K562 (cell line): ENCODE results near the gene MFAP5. TPM values are rescaled to one million over a fixed set of nuclear protein-coding genes. Genes with fewer than 3 reads are reported as not detected.

ENCODE experiments used
- ATAC-seq: fragments of 200-7000 bp; cut with Tn5 transposase; 3 replicates; pipeline ENCODE4 v1.9.1; 2020; ENCODE audit warnings: moderate library complexity
- BruUV-seq: library from RNA; stranded (reverse); fragments of 400-500 nt; replicated peaks from 2 replicates; lab custom pipeline; 2021; lab: Mats Ljungman, UMichigan
- CTCF ChIA-PET: fragments of 300-600 bp; formaldehyde crosslinking; extraction: SDS; loops from one replicate; lab custom pipeline; 2021; ENCODE audit warnings: low intra/inter-chr PET ratio; lab: Yijun Ruan, JAX
- POLR2A ChIA-PET: fragments of 300-600, 350-650 bp; sonication (Branson Sonifier 250); formaldehyde crosslinking; extraction: SDS; loops from one replicate; lab custom pipeline; 2021; ENCODE audit warnings: antibody characterized with exemption, inconsistent platforms; lab: Yijun Ruan, JAX
- DNase-seq, 4 experiments: peaks; one replicate each; pipeline versions ENCODE4 v3.0.0 to v3.0.0-alpha.2; 2011 to 2018; ENCODE audit warnings: low spot score in 3 of 4, mixed read lengths in 3 of 4; ENCODE audit errors: extremely low read depth in 1 of 4
- FAIRE-seq: peaks from 2 replicates; lab custom pipeline; 2011; peaks lifted over from hg19 to GRCh38; lab: Jason Lieb, UNC
- H2AFZ ChIP-seq: 2 replicates; pipeline ENCODE4 v1.6.0; 2011; ENCODE audit warnings: low read depth, low read length, control low read depth, inconsistent platforms
- H3K27ac ChIP-seq: fragments of 200-600 bp; 3 replicates; pipeline ENCODE4 v1.8.0; 2011; ENCODE audit warnings: low read depth, mild to moderate bottlenecking, control low read depth, inconsistent platforms, low read length, moderate library complexity, mixed read lengths; ENCODE audit errors: extremely low read depth
- H3K27me3 ChIP-seq, 2 experiments: fragments of 300-600 bp in 1 of 2; 2 replicates in 1 of 2; 3 replicates in 1 of 2; pipeline versions ENCODE4 v1.6.0 to v1.8.0; 2011; ENCODE audit warnings: inconsistent platforms in 2 of 2, low read length in 2 of 2, mild to moderate bottlenecking in 1 of 2, mixed read lengths in 1 of 2, moderate library complexity in 1 of 2; ENCODE audit not compliant: control insufficient read depth in 2 of 2, insufficient read depth in 2 of 2
- H3K36me3 ChIP-seq: fragments of 300-600 bp; 3 replicates; pipeline ENCODE4 v1.8.0; 2011; ENCODE audit warnings: mild to moderate bottlenecking, low read length, inconsistent platforms; ENCODE audit not compliant: control insufficient read depth, insufficient read depth
- H3K4me1 ChIP-seq, 2 experiments: fragments of 200-600 bp in 1 of 2; replicated peaks in 1 of 2; 2 replicates in 1 of 2; 3 replicates in 1 of 2; pipeline versions ENCODE4 v1.5.1 to v1.8.0; 2011; ENCODE audit warnings: inconsistent platforms in 2 of 2, low read length in 2 of 2, mild to moderate bottlenecking in 1 of 2, mixed read lengths in 1 of 2, moderate library complexity in 1 of 2; ENCODE audit not compliant: control insufficient read depth in 2 of 2, insufficient read depth in 2 of 2
- H3K4me2 ChIP-seq: 2 replicates; pipeline ENCODE4 v1.6.1; 2011; ENCODE audit warnings: low read length, control low read depth, inconsistent platforms, mixed read lengths; ENCODE audit not compliant: insufficient read depth
- H3K4me3 ChIP-seq: fragments of 200-600 bp; sonication (generic), shearing (Covaris generic); 2 replicates; pipeline ENCODE4 v1.5.1; 2016; ENCODE audit warnings: control low read depth, inconsistent platforms
- H3K79me2 ChIP-seq: fragments of 200-600 bp; 3 replicates; pipeline ENCODE4 v1.8.0; 2011; ENCODE audit warnings: low read length, inconsistent platforms; ENCODE audit not compliant: control insufficient read depth, insufficient read depth
- H3K9ac ChIP-seq, 2 experiments: 2 replicates each; pipeline versions ENCODE4 v1.6.0 to v1.6.1; 2011; ENCODE audit warnings: low read depth in 2 of 2, low read length in 2 of 2, control low read depth in 1 of 2, inconsistent platforms in 1 of 2, mild to moderate bottlenecking in 1 of 2, mixed read lengths in 1 of 2; ENCODE audit not compliant: insufficient read depth in 1 of 2
- H3K9me1 ChIP-seq: one replicate; pipeline ENCODE4 v1.6.0; 2011; ENCODE audit warnings: inconsistent platforms, mild to moderate bottlenecking, low read length, moderate library complexity; ENCODE audit not compliant: control insufficient read depth, insufficient read depth
- H3K9me3 ChIP-seq: replicated peaks from 2 replicates; pipeline ENCODE4 v1.5.1; 2011; ENCODE audit warnings: low read depth, low read length, inconsistent platforms; ENCODE audit not compliant: control insufficient read depth, insufficient read depth
- H4K20me1 ChIP-seq: replicated peaks from 2 replicates; pipeline ENCODE4 v1.6.1; 2011; ENCODE audit warnings: low read length, inconsistent platforms, mixed read lengths; ENCODE audit not compliant: control insufficient read depth, insufficient read depth
- CBFA2T3 ChIP-seq: fragments of 450-650 bp; IDR thresholded peaks from 2 replicates; pipeline ENCODE4 v1.6.1; 2017
- CREBBP ChIP-seq: IDR thresholded peaks from one replicate; pipeline ENCODE4 v1.6.1; 2012; ENCODE audit warnings: low read depth, mild to moderate bottlenecking, control low read depth, inconsistent platforms, low read length
- ESRRB ChIP-seq: fragments of 250-450 bp; sonication (Bioruptor Pico); IDR thresholded peaks from 2 replicates; pipeline ENCODE4 v1.5.0; 2020; ENCODE audit warnings: mild to moderate bottlenecking, moderate library complexity, borderline replicate concordance
- FOXP1 ChIP-seq: sonication (generic); formaldehyde crosslinking; IDR thresholded peaks from 2 replicates; pipeline ENCODE4 v1.8.0; 2022; ENCODE audit warnings: mild to moderate bottlenecking, missing genetic modification reagents
- KLF13 ChIP-seq: fragments of 450-650 bp; IDR thresholded peaks from 2 replicates; pipeline ENCODE4 v1.6.1; 2016; ENCODE audit warnings: missing genetic modification characterization, low read depth, mild to moderate bottlenecking, missing compliant biosample characterization, moderate library complexity, borderline replicate concordance
- NBN ChIP-seq: fragments of 450-650 bp; IDR thresholded peaks from 2 replicates; pipeline ENCODE4 v1.6.1; 2016; ENCODE audit warnings: low read depth, mild to moderate bottlenecking
- NFE2L1 ChIP-seq: fragments of 450-650 bp; IDR thresholded peaks from 2 replicates; pipeline ENCODE4 v1.6.1; 2016; ENCODE audit warnings: missing genetic modification characterization, low read depth, mild to moderate bottlenecking, missing compliant biosample characterization, moderate library complexity, borderline replicate concordance
- NONO ChIP-seq, 2 experiments: fragments of 200-400 bp in 1 of 2; fragments of 450-650 bp in 1 of 2; formaldehyde crosslinking in 1 of 2; IDR thresholded peaks; 2 replicates each; pipeline ENCODE4 v1.6.1; 2017; ENCODE audit warnings: low read depth in 2 of 2, mild to moderate bottlenecking in 2 of 2, moderate library complexity in 2 of 2, low read length in 1 of 2
- RFX1 ChIP-seq: fragments of 450-650 bp; IDR thresholded peaks from 2 replicates; pipeline ENCODE4 v1.6.1; 2016; ENCODE audit warnings: mild to moderate bottlenecking, moderate library complexity
- SIRT6 ChIP-seq: IDR thresholded peaks from one replicate; pipeline ENCODE4 v1.6.1; 2012; ENCODE audit warnings: low read depth, mild to moderate bottlenecking, control low read depth, inconsistent platforms, low read length, moderate library complexity
- STAG1 ChIP-seq: sonication (generic); formaldehyde crosslinking; IDR thresholded peaks from 2 replicates; pipeline ENCODE4 v1.5.0; 2020; ENCODE audit warnings: missing genetic modification reagents, borderline replicate concordance
- ZKSCAN3 ChIP-seq: fragments of 250-450 bp; sonication (Bioruptor Pico); IDR thresholded peaks from 2 replicates; pipeline ENCODE4 v1.4.0; 2020
- ZNF175 ChIP-seq: fragments of 200-800 bp; sonication (Bioruptor generic); IDR thresholded peaks from 2 replicates; pipeline ENCODE4 v1.6.1; 2016; ENCODE audit warnings: low read depth, mild to moderate bottlenecking, missing genetic modification characterization, missing compliant biosample characterization
- WGBS: fragments of 100-300 bp; shearing (Covaris generic); methylation state at CpG from one replicate; pipeline ENCODE4 v1.1.6; 2016; ENCODE audit warnings: low coverage, mixed read lengths; ENCODE audit not compliant: insufficient coverage; ENCODE audit errors: missing lambda C conversion rate; 5-methylcytosine and 5-hydroxymethylcytosine counted together
- in situ Hi-C: fragments of 300-500 bp; cut with MboI; formaldehyde crosslinking; loops from 4 replicates; pipeline ENCODE4 v1.15.0; 2018; ENCODE audit warnings: inconsistent platforms, mixed read lengths
- intact Hi-C: fragments of 100-400 bp; cut with micrococcal nuclease; formaldehyde crosslinking; loops from 2 replicates; pipeline ENCODE4 v1.14.2; 2022
- polyA plus RNA-seq, 8 experiments: library from polyadenylated mRNA; depleted of rRNA in 4 of 8; stranded (reverse) in 5 of 8; unstranded in 3 of 8; fragments of >200 nt; fragmentation: Nextera tagmentation in 2 of 8; fragmentation: Illumina TruSeq in 1 of 8; extraction: Ambion mirVana in 2 of 8; extraction: Trizol in 1 of 8; gene quantifications; 2 replicates each; pipeline versions ENCODE4 v1.2.1 to v1.2.3, GENCODE V29; 2011 to 2014; ENCODE audit warnings: inconsistent platforms in 1 of 8, missing spikeins in 1 of 8
- total RNA-seq, 7 experiments: library from RNA; depleted of rRNA in 6 of 7; stranded (reverse); fragments of >200 nt in 6 of 7; fragmentation: Illumina TruSeq in 2 of 7; extraction: Trizol in 2 of 7; gene quantifications; 2 replicates each; pipeline versions ENCODE4 v1.2.1 to v1.2.3, GENCODE V29; 2011 to 2021; ENCODE audit warnings: low replicate concordance in 1 of 7
- TF ChIP-seq, protein P1 (sequence below): sonication (generic); formaldehyde crosslinking; IDR thresholded peaks from 2 replicates; pipeline ENCODE4 v1.8.1; 2023; ENCODE audit warnings: mild to moderate bottlenecking, missing genetic modification reagents

MFAP5 gene
- total and polyA plus RNA-seq, 9 of the 15 experiments (the other 6 are each of a cell fraction or from before 2014, with no cell fraction given) = not detected

DNA sequence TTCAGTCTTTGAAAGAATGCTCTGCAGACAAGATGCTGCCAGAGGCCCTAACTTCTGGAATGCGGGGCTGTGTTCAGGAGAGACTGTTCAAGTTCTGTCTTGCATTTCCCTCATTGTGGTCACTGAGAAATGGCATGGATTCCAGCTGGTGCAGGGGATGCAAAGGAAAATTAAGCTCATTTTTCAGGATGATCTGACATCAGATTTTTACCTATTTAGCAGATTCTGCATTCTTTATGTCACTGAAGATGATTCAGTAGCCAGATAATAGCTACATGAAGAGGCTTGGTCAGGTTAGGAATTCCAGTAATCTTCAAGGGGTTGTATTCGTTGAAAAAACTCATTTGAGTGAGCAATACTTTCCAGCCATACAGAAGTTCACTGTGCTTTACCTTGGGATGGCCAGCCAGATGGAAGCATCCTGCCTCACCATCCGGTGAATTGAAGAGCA lies 16.1 kb upstream of the MFAP5 start:
- Histone ChIP-seq H4K20me1 (no peaks in the 10 kb centered on the region), H3K4me3 (no peak overlapping the region), H2AFZ (no peak overlapping the region), H3K27ac (no peak overlapping the region), H3K36me3 (no peaks in the 10 kb centered on the region), H3K9me1 (no peaks in the 10 kb centered on the region), H3K4me2 (no peak overlapping the region), H3K9me3 (no peaks in the 10 kb centered on the region), H3K79me2 (no peaks in the 10 kb centered on the region), H3K27me3 (no peaks in the 10 kb centered on the region; a peak in 2 of 5 replicates), H3K4me1 (no peaks in the 10 kb centered on the region; a peak in 2 of 5 replicates), H3K9ac (no peak overlapping the region)
- WGBS = 14% methylated on average over 3 of the region's 3 CpGs
- in situ Hi-C loops (no loop called here), intact Hi-C loops (no loop called here)
- FAIRE-seq (no peak), DNase-seq (no peak), ATAC-seq (no peak)
- ChIA-PET POLR2A (interaction anchor here (0.7 kb wide), 1 partner anchor 183 kb away, joined by 3 read pairs; no protein-coding TSS in a partner anchor), CTCF (no interaction called here)
- no TSS peak for BruUV-seq
- no peak for TF ChIP-seq ESRRB

DNA sequence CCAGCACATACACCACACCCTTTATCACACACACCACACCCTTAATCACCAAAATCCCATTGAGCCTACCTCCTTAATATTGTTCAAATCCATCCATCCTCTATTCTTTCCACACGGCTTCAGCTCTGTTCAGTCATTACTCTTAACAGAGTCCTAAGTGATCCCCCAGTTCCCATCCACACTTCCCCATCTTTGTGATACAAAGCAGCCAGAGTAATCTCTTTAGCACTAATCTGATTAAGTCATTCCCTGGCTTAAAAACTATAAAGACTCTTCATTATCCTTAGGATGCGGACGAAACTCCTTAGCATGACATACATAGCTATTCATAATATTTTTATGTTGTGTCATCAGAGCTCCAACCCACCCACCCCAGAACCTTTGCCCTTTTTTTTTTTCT lies 14.7 kb upstream of the MFAP5 start:
- H3K9me3 ChIP-seq = no peaks in the 10 kb centered on the region
- no peak overlapping the region for H3K27ac ChIP-seq
- in situ Hi-C loops = no loop called here
- no peaks in the 10 kb centered on the region for H3K36me3 ChIP-seq
- FAIRE-seq = no peak
- TF ChIP-seq NFE2L1 (tag) (no peak), KLF13 (tag) (no peak), STAG1 (CRISPR knock-in tag) (no peak), NONO (IDR thresholded peaks at IDR 0.05; ENCODE audit: low read depth in 2 of 2, low read length in 1 of 2) (no peak), NBN (no peak), CBFA2T3 (no peak), ZKSCAN3 (no peak), FOXP1 (CRISPR knock-in tag) (no peak), RFX1 (no peak), SIRT6 (no peak), ZNF175 (CRISPR knock-in tag) (no peak), CREBBP (no peak)
- TF ChIP-seq, protein P1, sequence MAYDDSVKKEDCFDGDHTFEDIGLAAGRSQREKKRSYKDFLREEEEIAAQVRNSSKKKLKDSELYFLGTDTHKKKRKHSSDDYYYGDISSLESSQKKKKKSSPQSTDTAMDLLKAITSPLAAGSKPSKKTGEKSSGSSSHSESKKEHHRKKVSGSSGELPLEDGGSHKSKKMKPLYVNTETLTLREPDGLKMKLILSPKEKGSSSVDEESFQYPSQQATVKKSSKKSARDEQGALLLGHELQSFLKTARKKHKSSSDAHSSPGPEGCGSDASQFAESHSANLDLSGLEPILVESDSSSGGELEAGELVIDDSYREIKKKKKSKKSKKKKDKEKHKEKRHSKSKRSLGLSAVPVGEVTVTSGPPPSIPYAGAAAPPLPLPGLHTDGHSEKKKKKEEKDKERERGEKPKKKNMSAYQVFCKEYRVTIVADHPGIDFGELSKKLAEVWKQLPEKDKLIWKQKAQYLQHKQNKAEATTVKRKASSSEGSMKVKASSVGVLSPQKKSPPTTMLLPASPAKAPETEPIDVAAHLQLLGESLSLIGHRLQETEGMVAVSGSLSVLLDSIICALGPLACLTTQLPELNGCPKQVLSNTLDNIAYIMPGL = no peak
- TF ChIP-seq, all 486 proteins: peak for 0
- Histone ChIP-seq H3K4me1 (no peaks in the 10 kb centered on the region; a peak in 2 of 5 replicates), H3K4me2 (no peak overlapping the region), H3K79me2 (no peaks in the 10 kb centered on the region), H3K27me3 (no peaks in the 10 kb centered on the region; a peak in 2 of 5 replicates), H4K20me1 (no peaks in the 10 kb centered on the region), H3K9ac (no peak overlapping the region), H2AFZ (no peak overlapping the region), H3K9me1 (no peaks in the 10 kb centered on the region), H3K4me3 (no peak overlapping the region)
- ATAC-seq = no peak
- intact Hi-C loops = no loop called here
- no TSS peak for BruUV-seq
- ChIA-PET POLR2A (interaction anchor here (0.5 to 0.6 kb wide), 2 partner anchors 19 to 22 kb away, joined by 3 read pairs; no protein-coding TSS in a partner anchor), CTCF (no interaction called here)
- 28% methylated on average over 3 of the region's 3 CpGs for WGBS
- no peak for DNase-seq
